OCI-LY1 (cell line): Measurements from ENCODE around the gene GRID2.

Experiments
- CTCF ChIP-seq: fragments of 200-600 bp; sonication (generic), shearing (Covaris generic); IDR thresholded peaks from 2 replicates; pipeline ENCODE4 v1.5.1; 2017; ENCODE audit warnings: mild to moderate bottlenecking, antibody characterized with exemption, low read length, moderate library complexity, mixed read lengths
- EZH2 ChIP-seq: fragments of 200-600 bp; sonication (generic), shearing (Covaris generic); IDR thresholded peaks from 2 replicates; pipeline ENCODE4 v1.8.0; 2017; ENCODE audit warnings: borderline replicate concordance, mixed run types, mild to moderate bottlenecking, antibody characterized with exemption, low read length, moderate library complexity, mixed read lengths

- no peak for TF ChIP-seq CTCF
- TF ChIP-seq EZH2, result no peak
Measured at GRCh38 chr4:92994727-92995126, 691.0 kb downstream of the GRID2 start.
